ENCODE data around the gene SKIC8. TPM values are rescaled to one million over a fixed set of nuclear protein-coding genes. Genes with fewer than 3 reads are reported as not detected.
A peak's percentile ranks its signal among the peaks of the same experiment; 100 is the strongest.

Gene SKIC8
- total and polyA plus RNA-seq, 2 donors: 47.4 to 66.2 TPM

DNA sequence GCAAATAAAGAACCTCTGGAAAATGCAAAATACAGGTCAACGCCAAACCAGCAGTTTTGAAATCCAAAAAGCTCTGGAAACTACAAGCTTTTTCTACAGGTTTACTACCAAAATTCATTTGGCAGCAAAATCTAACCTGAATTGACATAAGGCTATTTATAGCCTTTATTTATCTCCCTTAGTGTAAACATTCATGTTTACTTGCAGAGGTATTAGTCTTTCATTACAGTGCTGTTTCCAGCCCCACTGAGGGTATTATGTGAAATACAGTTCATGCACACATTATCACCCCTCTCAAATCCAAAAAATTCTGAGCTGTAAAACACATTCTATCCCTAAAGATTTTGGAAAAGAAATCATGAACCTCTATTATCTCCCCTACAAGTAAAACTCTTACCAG is 7.2 kb downstream of the SKIC8 start:
- Histone ChIP-seq H3K4me1 (ENCODE audit: insufficient read depth) (peaks cover 2% of the 10 kb centered on the region), H3K36me3 (ENCODE audit: insufficient read depth) (peaks cover 4% of the 10 kb centered on the region), H3K4me3 (ENCODE audit: low read depth, low read length) (no peak overlapping the region), H3K27ac (ENCODE audit: low read depth) (no peak overlapping the region)
- 75% methylated on average over 1 of the region's 1 CpG for WGBS
- no peak for DNase-seq (ENCODE audit: extremely low spot score)

DNA sequence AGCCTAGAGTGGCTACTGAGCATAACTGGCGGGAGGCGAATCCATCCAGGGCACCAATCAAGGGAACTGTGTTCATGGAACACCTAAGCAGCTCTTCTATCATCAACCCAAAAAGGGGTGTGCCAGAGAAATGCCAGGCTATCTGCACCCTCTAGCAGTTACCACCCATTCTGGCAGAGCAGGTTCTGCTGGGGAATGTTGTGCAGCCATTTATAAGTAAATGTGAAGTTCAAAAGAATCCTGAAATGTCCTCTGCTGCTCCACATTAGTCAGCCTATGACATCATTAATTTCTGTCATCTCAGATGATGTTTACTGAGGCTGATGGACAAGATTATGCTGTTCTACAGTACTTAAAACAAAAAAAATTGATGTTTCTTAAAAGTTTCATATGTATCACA is 7.7 kb downstream of the SKIC8 start:
- Histone ChIP-seq H3K27ac (ENCODE audit: low read depth) (no peak overlapping the region), H3K4me3 (ENCODE audit: low read depth, low read length) (no peak overlapping the region), H3K4me1 (ENCODE audit: insufficient read depth) (peaks cover 2% of the 10 kb centered on the region), H3K36me3 (ENCODE audit: insufficient read depth) (peaks cover 4% of the 10 kb centered on the region)
- WGBS: 93% methylated on average over 2 of the region's 2 CpGs
- peak; percentile 49 for DNase-seq (ENCODE audit: extremely low spot score)

DNA sequence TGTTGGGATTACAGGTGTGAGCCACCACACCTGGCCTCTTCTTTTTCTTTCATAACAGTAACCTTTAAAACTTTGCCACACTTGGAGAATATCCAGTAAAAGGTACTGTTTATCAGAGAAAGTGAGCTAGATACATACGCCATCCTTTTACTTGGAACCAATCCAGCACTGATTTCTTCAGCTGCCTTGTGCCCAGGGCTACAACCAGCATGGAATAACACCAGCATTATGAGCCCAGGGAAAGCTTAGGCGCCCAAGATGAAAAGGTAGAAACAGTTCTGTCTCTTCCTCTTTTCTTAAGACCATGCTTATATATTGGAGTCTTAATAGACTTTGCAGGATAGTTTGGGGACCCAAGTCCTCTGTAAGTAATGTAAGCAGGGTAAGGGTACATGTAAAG is 8.4 kb downstream of the SKIC8 start:
- DNase-seq (ENCODE audit: extremely low spot score): no peak
- Histone ChIP-seq H3K4me1 (ENCODE audit: insufficient read depth) (peaks cover 2% of the 10 kb centered on the region), H3K4me3 (ENCODE audit: low read depth, low read length) (no peak overlapping the region), H3K36me3 (ENCODE audit: insufficient read depth) (peaks cover 4% of the 10 kb centered on the region), H3K27ac (ENCODE audit: low read depth) (no peak overlapping the region)
- WGBS: 83% methylated on average over 2 of the region's 2 CpGs

DNA sequence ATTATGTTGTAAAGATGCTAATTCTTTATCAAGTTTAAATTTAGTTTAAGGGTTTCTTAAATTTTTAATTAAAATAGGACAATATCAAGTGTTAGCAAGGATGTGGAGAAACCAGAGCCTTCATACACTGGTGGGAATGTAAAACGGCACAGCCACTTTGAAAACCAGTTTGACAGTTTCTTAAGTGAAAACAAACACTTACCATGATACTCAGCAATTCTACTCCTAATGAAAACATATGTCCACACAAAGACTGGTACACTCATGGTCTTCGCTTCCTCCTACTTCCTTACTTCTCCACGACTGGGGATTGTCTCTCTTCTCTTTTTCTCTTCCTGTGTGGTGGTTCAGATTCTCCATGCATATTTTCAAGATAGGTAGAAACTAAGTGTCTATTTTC is 9.2 kb downstream of the SKIC8 start:
- Histone ChIP-seq H3K27ac (ENCODE audit: low read depth) (no peak overlapping the region), H3K4me3 (ENCODE audit: low read depth, low read length) (no peak overlapping the region), H3K36me3 (ENCODE audit: insufficient read depth) (peaks cover 4% of the 10 kb centered on the region), H3K4me1 (ENCODE audit: insufficient read depth) (peaks cover 2% of the 10 kb centered on the region)
- no peak for DNase-seq (ENCODE audit: extremely low spot score)
- 82% methylated on average over 3 of the region's 3 CpGs for WGBS

DNA sequence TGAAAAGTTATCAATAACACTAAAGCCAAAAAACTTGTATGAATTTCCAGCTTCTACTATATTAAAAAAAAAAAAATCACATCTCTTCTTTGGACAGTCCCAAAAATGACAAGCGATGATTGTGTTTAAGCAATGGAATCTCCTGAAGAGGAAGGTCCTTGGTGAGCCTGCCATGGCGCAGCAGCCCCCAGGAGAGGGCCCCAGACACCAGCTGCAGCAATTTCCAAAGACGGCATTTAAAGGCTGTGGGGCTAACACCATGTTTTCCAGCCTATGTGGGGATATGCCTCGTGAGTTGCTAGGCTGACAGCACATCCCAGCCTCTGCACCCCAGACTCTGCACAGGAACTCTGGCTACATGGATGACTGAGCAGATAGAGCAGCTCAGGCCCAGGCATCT is 14.7 kb downstream of the SKIC8 start:
- Histone ChIP-seq H3K4me3 (ENCODE audit: low read depth, low read length) (no peak overlapping the region), H3K36me3 (ENCODE audit: insufficient read depth) (peaks cover 3% of the 10 kb centered on the region), H3K27ac (ENCODE audit: low read depth) (no peak overlapping the region), H3K4me1 (ENCODE audit: insufficient read depth) (no peaks in the 10 kb centered on the region)
- DNase-seq (ENCODE audit: extremely low spot score): no peak
- WGBS: 74% methylated on average over 4 of the region's 4 CpGs

DNA sequence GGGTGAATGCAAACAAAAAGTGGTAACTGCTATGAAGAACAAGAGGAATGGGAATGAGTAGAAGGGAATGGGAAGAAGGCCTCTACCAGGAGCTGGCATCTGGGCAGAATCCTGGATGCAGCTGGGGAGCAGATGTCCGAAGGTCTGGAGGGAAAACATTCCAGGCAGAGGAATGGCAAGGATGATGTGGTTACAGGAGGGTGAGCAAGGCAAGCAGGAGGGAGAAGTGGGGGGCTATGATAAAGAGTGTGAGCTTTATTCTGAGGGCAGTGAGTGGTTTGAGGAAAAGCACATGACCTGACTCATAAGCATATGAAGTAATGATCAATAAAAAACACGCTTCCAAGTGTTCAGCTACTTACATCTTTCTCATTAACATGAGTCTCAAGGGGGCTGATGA is 17.1 kb downstream of the SKIC8 start:
- Histone ChIP-seq H3K4me1 (ENCODE audit: insufficient read depth) (no peaks in the 10 kb centered on the region), H3K36me3 (ENCODE audit: insufficient read depth) (peaks cover 3% of the 10 kb centered on the region), H3K27ac (ENCODE audit: low read depth) (no peak overlapping the region), H3K4me3 (ENCODE audit: low read depth, low read length) (no peak overlapping the region)
- 87% methylated on average over 2 of the region's 2 CpGs for WGBS
- DNase-seq (ENCODE audit: extremely low spot score): no peak

DNA sequence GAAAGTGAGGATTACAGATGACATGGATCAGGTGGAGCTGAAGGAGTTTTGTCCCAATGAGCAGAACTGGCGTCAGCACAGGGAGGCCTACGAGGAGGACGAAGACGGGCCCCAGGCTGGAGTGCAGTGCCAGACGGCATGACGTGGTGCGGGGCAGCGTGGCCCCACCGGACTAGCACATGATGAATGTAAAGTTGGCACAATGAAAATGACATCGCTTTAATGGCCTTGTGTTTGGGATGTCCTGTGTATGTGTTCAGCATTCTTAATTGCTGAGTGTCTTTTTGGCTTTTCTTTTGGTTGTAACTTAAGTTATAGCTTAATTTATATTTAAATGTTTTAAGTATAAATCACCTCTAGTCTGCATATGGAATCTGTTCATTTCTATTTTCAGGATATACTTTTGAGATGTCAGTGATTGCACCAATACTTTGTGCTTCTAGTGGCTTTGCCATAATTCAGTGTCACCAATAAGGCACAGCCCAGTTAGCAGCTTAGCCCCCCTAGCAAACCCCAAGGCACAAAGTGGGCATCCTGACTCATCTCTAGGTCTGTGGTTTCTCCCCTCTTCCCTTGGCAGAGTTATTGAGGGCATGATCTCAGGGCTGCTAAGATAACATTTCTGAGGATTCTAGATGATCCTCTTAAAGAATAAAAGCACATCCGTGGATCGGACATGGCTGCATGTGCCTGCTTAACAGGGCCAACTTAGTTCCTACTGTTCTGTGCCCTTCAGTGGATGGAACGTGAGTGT is 18.9 kb downstream of the SKIC8 start:
- DNase-seq (ENCODE audit: extremely low spot score): no peak
- WGBS: 89% methylated on average over 13 of the region's 13 CpGs
- H3K4me3 ChIP-seq (ENCODE audit: low read depth, low read length): no peak overlapping the region
- H3K4me1 ChIP-seq (ENCODE audit: insufficient read depth): no peaks in the 10 kb centered on the region
- no peak overlapping the region for H3K27ac ChIP-seq (ENCODE audit: low read depth)
- H3K36me3 ChIP-seq (ENCODE audit: insufficient read depth): peaks cover 3% of the 10 kb centered on the region

DNA sequence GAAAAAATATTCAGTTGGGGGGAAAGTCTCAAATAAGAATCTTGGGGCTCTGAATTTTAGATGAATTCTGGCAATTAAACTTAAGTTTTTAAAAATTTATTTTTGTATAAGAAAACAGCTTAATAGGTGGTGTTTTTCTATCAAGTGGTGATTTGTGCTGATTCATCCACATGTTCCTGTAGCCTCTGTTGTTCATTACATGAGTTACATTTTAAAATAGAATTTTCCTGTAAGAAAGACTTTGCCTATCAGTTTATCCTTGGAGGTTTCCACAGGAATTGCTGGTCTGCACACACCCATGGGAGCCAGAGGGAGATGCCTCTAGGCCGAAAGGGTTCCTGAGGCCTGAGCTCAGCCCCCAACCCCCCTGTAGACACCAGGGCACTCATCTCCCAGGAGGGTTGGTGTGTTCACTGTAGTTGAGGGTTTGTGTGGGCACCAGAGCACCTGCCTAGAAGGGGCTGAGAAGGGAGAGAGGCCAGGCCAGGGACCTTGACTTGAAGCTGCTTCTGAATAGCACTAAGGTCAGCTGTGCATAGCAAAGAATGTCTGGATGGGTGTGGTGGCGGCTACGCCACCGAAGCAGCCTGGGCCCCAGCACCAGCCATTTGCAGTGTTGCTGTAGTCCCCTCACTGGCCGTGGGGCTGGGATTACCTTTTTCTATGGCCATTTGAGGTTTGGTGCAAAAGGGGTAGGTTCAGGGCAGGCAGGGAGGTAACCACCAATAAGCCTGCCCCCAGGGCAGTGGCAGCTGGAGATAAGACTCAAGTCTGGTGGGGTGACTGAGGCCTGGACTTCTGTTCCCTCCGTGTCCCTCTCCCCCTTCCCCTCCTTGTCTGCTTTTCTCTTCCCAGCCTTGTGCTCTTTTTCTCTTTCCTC is 23.1 kb downstream of the SKIC8 start:
- Histone ChIP-seq H3K4me3 (ENCODE audit: low read depth, low read length) (no peak overlapping the region), H3K36me3 (ENCODE audit: insufficient read depth) (peaks cover 3% of the 10 kb centered on the region), H3K4me1 (ENCODE audit: insufficient read depth) (no peaks in the 10 kb centered on the region), H3K27ac (ENCODE audit: low read depth) (no peak overlapping the region)
- no peak for DNase-seq (ENCODE audit: extremely low spot score)
- WGBS: 82% methylated on average over 6 of the region's 6 CpGs

DNA sequence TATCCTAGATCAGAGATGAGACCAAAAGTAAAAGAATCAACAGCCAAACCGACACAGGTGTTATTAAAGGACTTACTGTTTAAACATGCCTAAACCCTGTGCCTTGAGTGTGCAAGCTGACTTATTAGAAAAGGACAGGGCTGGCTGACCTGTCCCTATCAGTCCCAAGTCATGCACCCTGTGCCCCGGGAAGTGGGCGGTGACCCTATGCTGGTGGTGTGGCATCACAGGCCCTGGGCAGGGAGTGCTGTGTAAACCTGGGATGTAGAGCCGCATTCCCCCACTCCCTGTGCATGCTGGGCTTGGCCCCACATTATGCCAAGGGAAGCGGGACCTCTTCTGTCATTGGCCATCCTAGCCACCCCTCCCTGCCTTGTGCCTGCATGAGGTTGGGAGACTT is 24.4 kb downstream of the SKIC8 start:
- DNase-seq (ENCODE audit: extremely low spot score): no peak
- Histone ChIP-seq H3K36me3 (ENCODE audit: insufficient read depth) (no peaks in the 10 kb centered on the region), H3K27ac (ENCODE audit: low read depth) (no peak overlapping the region), H3K4me3 (ENCODE audit: low read depth, low read length) (no peak overlapping the region), H3K4me1 (ENCODE audit: insufficient read depth) (no peaks in the 10 kb centered on the region)
- WGBS: 86% methylated on average over 5 of the region's 5 CpGs

DNA sequence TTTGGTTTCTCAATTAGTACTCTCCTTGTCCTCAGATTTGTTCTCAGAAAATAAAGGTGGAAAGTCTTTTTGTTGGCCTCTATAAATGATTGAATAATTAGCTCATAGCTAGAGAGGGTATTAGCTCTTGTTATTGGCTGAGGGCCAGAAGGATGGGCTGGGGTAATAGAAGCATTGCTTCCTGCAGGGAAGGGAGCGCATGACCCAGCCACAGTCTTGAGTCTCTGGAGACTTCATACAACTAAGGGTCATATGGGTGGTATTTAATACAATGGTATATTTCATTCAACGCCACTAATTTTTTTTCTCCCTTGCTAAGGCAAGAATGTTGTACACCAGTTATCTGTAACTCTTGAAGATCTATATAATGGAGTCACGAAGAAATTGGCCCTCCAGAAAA is 26.6 kb downstream of the SKIC8 start:
- H3K27ac ChIP-seq (ENCODE audit: low read depth): no peak overlapping the region
- no peak for DNase-seq (ENCODE audit: extremely low spot score)
- 93% methylated on average over 3 of the region's 3 CpGs for WGBS
- H3K4me3 ChIP-seq (ENCODE audit: low read depth, low read length): no peak overlapping the region
- H3K4me1 ChIP-seq (ENCODE audit: insufficient read depth): peaks cover 3% of the 10 kb centered on the region
- no peaks in the 10 kb centered on the region for H3K36me3 ChIP-seq (ENCODE audit: insufficient read depth)

DNA sequence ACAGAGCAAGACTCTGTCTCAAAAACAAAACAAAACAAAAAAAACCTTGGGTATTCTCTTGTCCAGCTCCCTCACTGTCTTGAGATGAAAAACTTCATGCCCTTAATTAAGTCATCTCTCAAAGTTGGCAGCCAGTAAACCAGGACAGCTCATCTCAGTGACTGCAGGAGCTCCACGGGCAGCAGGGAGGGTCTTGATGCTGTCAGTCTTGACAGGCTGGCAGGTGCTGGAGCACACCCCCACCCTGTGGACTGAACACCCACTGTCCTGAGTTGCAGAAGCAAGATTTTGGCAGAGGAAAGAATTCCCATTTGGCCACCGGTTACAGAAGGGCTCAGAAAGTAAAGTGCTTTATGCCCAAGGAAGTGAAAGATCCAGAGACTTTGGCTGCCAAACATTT is 27.1 kb downstream of the SKIC8 start:
- Histone ChIP-seq H3K27ac (ENCODE audit: low read depth) (no peak overlapping the region), H3K4me3 (ENCODE audit: low read depth, low read length) (no peak overlapping the region), H3K36me3 (ENCODE audit: insufficient read depth) (no peaks in the 10 kb centered on the region), H3K4me1 (ENCODE audit: insufficient read depth) (peaks cover 4% of the 10 kb centered on the region)
- WGBS: 76% methylated on average over 2 of the region's 2 CpGs
- no peak for DNase-seq (ENCODE audit: extremely low spot score)

DNA sequence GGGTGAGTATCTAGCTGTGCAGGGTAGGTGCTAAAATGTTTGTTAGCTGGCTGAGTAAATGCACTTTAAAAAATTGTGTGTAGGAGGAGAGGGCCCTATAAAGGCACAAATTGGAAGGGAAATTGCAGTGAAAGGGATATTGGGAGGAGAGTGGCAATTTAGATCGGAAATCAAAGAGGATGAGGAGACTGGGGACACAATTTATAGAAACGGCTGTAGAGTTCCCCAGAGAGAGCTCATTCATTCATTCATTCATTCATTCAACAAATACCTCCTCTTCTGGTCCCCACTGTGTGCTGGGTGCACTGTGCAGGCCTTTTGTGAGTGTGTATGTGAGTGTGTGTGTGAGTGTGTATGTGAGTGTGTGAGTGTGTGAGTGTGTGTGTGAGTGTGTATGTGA is 32.6 kb downstream of the SKIC8 start:
- peaks cover 6% of the 10 kb centered on the region for H3K4me1 ChIP-seq (ENCODE audit: insufficient read depth)
- no peak overlapping the region for H3K27ac ChIP-seq (ENCODE audit: low read depth)
- no peak overlapping the region for H3K4me3 ChIP-seq (ENCODE audit: low read depth, low read length)
- 73% methylated on average over 2 of the region's 2 CpGs for WGBS
- no peak for DNase-seq (ENCODE audit: extremely low spot score)
- no peaks in the 10 kb centered on the region for H3K36me3 ChIP-seq (ENCODE audit: insufficient read depth)

DNA sequence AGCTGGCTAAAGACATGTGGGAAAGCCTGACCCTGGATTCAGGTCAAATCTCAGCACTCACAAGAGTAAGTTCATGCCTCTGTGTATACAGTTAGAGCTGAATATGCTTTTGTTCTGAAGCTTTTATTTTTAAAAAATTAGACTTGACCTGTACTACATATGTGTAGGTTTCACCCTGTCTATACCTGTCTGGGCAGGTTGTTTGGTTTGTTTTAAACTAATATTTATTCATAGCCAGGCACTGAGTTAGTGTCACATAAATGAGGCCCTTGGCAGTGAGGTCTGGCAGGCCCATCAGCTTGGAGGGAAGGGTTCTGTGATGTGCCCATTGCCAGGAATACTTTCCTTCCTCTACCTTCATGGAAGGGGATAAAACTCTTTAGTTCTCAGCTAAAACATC is 33.2 kb downstream of the SKIC8 start:
- Histone ChIP-seq H3K27ac (ENCODE audit: low read depth) (no peak overlapping the region), H3K4me3 (ENCODE audit: low read depth, low read length) (no peak overlapping the region), H3K36me3 (ENCODE audit: insufficient read depth) (no peaks in the 10 kb centered on the region), H3K4me1 (ENCODE audit: insufficient read depth) (peaks cover 6% of the 10 kb centered on the region)
- peak; percentile 28 for DNase-seq (ENCODE audit: extremely low spot score)

DNA sequence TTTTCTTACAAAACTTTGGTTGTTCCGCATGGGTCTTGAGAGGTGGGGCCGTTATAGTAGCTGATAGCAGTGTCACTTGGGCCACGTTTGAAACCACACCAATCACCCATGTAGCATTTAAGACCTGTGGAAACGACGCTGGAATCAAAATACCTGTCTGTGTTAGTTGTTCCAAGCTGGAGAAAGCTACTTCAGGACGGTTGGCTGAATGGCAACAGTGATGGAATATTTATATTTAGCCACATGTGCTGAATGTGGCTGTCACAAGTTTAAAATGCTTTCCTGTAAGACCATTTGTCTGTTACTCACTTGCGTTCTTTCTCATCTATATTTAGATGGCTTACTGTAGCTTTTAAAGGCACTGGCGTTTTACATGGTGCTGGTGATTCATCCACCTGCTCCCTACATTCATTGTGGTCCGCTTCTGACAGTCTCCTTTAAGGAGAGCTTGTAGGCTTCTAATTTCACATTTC is 33.6 kb downstream of the SKIC8 start:
- no peaks in the 10 kb centered on the region for H3K36me3 ChIP-seq (ENCODE audit: insufficient read depth)
- peak overlapping the region; percentile 58 for H3K27ac ChIP-seq (ENCODE audit: low read depth)
- peaks cover 6% of the 10 kb centered on the region for H3K4me1 ChIP-seq (ENCODE audit: insufficient read depth)
- H3K4me3 ChIP-seq (ENCODE audit: low read depth, low read length): peak overlapping the region; percentile 64
- 60% methylated on average over 9 of the region's 9 CpGs for WGBS
- no peak for DNase-seq (ENCODE audit: extremely low spot score)
